Adrenal gland (tissue), 5 donors: ENCODE data around the gene G0S2.

ENCODE experiments used
- POLR2A ChIP-seq, 2 donors: fragments of 450-650 bp; IDR thresholded peaks; one replicate each; pipeline ENCODE4 v1.6.1; 2017; ENCODE audit warnings: antibody characterized with exemption in 2 of 2, mild to moderate bottlenecking in 2 of 2, moderate library complexity in 1 of 2
- TF ChIP-seq, protein P1 (sequence below), 6 experiments: fragments of 450-650 bp in 4 of 6; fragments of 200-600 bp in 2 of 6; sonication (generic) in 1 of 6; IDR thresholded peaks; 1 replicate in 5 of 6; 2 replicates in 1 of 6; pipeline versions ENCODE4 v1.5.1 to v1.8.0; 2016 to 2021; ENCODE audit warnings: antibody characterized with exemption in 6 of 6, mild to moderate bottlenecking in 2 of 6, moderate library complexity in 1 of 6
- donor health status: DM: no; HTN: no; CAD: no.

DNA sequence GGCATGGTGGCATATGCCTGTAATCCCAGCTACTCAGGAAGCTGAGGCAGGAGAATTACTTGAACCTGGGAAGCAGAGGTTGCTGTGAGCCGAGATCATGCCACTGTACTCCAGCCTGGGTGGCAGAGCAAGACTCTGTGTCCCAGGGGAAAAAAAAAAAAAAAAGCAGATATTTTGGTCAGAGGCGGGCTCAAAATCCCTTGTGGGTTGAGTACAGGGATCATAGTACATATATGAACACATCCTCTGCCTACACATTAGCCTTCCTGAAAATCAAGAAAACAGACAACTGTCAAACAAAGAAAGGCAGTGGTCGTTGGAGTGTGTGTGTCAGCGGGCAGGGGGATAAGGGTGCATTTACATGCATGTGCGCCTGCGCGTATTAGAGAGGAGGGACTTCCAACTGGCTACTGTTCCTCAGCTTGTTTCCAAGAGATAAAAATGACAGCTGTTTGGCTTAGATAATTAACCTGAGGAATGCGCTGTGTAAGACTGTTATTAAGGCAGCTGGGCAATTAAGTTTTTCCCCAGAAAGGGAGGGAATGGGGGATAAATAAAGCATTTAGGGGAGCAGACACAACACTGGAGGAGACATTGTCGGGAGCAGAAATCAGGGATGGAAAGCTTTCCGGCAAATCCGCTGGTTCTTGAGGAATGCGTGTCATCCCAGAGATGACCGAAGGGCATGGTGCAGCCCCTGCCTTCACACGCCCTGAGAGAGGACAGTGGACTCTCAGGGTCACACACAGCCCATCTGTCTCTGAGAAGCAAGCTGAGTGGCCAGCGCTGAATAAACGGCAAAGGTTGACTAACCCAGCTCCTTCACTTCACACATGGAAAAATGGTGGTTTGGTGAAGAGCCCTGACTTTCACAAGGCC lies 29.4 kb upstream of the G0S2 start:
- TF ChIP-seq, protein P1, sequence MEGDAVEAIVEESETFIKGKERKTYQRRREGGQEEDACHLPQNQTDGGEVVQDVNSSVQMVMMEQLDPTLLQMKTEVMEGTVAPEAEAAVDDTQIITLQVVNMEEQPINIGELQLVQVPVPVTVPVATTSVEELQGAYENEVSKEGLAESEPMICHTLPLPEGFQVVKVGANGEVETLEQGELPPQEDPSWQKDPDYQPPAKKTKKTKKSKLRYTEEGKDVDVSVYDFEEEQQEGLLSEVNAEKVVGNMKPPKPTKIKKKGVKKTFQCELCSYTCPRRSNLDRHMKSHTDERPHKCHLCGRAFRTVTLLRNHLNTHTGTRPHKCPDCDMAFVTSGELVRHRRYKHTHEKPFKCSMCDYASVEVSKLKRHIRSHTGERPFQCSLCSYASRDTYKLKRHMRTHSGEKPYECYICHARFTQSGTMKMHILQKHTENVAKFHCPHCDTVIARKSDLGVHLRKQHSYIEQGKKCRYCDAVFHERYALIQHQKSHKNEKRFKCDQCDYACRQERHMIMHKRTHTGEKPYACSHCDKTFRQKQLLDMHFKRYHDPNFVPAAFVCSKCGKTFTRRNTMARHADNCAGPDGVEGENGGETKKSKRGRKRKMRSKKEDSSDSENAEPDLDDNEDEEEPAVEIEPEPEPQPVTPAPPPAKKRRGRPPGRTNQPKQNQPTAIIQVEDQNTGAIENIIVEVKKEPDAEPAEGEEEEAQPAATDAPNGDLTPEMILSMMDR (IDR thresholded peaks at IDR 0.05), result no peak
- no peak for TF ChIP-seq POLR2A (IDR thresholded peaks at IDR 0.05)
